ACC112 (cell line): ENCODE results near the gene UEVLD.

Source experiments
- H2AFZ ChIP-seq: fragments of 200-600 bp; sonication (generic); one replicate; pipeline ENCODE4 v1.6.0; 2017; ENCODE audit warnings: antibody characterized with exemption, low read length; ENCODE audit not compliant: unreplicated experiment
- H3K27ac ChIP-seq: fragments of 200-600 bp; sonication (generic); 2 replicates; pipeline ENCODE4 v1.5.1; 2014; ENCODE audit warnings: low read depth, mild to moderate bottlenecking, antibody characterized with exemption, low read length, moderate library complexity
- H3K27me3 ChIP-seq: fragments of 200-600 bp; sonication (generic); 2 replicates; pipeline ENCODE4 v1.6.1; 2014; ENCODE audit warnings: mild to moderate bottlenecking, antibody characterized with exemption, low read length, moderate library complexity, mixed read lengths; ENCODE audit not compliant: insufficient read depth
- H3K36me3 ChIP-seq: fragments of 200-600 bp; sonication (generic); 2 replicates; pipeline ENCODE4 v1.6.1; 2016; ENCODE audit warnings: mild to moderate bottlenecking, antibody characterized with exemption, low read length, moderate library complexity, mixed read lengths; ENCODE audit not compliant: insufficient read depth
- H3K4me1 ChIP-seq: fragments of 200-600 bp; sonication (generic); one replicate; pipeline ENCODE4 v1.6.1; 2016; ENCODE audit warnings: low read length, mixed read lengths; ENCODE audit not compliant: insufficient read depth, unreplicated experiment, control insufficient read depth
- H3K4me3 ChIP-seq: fragments of 200-600 bp; sonication (generic); 2 replicates; pipeline ENCODE4 v1.5.1; 2014; ENCODE audit warnings: mild to moderate bottlenecking, low read depth, low read length
- H3K79me2 ChIP-seq: fragments of 200-600 bp; sonication (generic); one replicate; pipeline ENCODE4 v1.6.0; 2016; ENCODE audit warnings: low read length; ENCODE audit not compliant: control insufficient read depth, unreplicated experiment, insufficient read depth

UEVLD gene

GRCh38 chr11:18536209-18536608 lies 52.3 kb downstream of the UEVLD start:
- Histone ChIP-seq H3K4me3 (no peak overlapping the region), H3K27ac (no peak overlapping the region), H2AFZ (no peak overlapping the region), H3K79me2 (no peaks in the 10 kb centered on the region), H3K27me3 (no peaks in the 10 kb centered on the region), H3K4me1 (no peaks in the 10 kb centered on the region), H3K36me3 (peaks cover 4% of the 10 kb centered on the region; the same call in 1 of the 2 replicates)

GRCh38 chr11:18534245-18534644 lies 54.3 kb downstream of the UEVLD start:
- H3K27me3 ChIP-seq: no peaks in the 10 kb centered on the region
- no peaks in the 10 kb centered on the region for H3K4me1 ChIP-seq
- no peak overlapping the region for H3K27ac ChIP-seq
- no peak overlapping the region for H3K4me3 ChIP-seq
- no peak overlapping the region for H2AFZ ChIP-seq
- H3K79me2 ChIP-seq: no peaks in the 10 kb centered on the region
- peaks cover 4% of the 10 kb centered on the region; the same call in 1 of the 2 replicates for H3K36me3 ChIP-seq

GRCh38 chr11:18533365-18533764 lies 55.2 kb downstream of the UEVLD start:
- Histone ChIP-seq H3K4me3 (no peak overlapping the region), H3K36me3 (peaks cover 4% of the 10 kb centered on the region; the same call in 1 of the 2 replicates), H3K27me3 (no peaks in the 10 kb centered on the region), H2AFZ (no peak overlapping the region), H3K4me1 (no peaks in the 10 kb centered on the region), H3K79me2 (peaks cover 4% of the 10 kb centered on the region), H3K27ac (no peak overlapping the region)

- Histone ChIP-seq H3K79me2 (peaks cover 41% of the 10 kb centered on the region), H3K27me3 (no peaks in the 10 kb centered on the region), H3K36me3 (no peaks in the 10 kb centered on the region), H3K4me1 (peaks cover 3% of the 10 kb centered on the region), H3K4me3 (peak overlapping the region; percentile 100), H2AFZ (peak overlapping the region; percentile 81), H3K27ac (peak overlapping the region; percentile 96)
Observed at GRCh38 chr11:18527512-18527911, 61.0 kb downstream of the UEVLD start.

GRCh38 chr11:18526521-18527296 lies 61.8 kb downstream of the UEVLD start, which contains the start of gene TSG101:
TSG101 (minus strand) TSS chr11:18526942; CDS start chr11:18526816, 126 bp downstream.
- Histone ChIP-seq H3K36me3 (no peaks in the 10 kb centered on the region), H3K79me2 (peaks cover 46% of the 10 kb centered on the region), H3K4me3 (peak within 1 kb of the TSS; percentile 100), H3K27ac (peak within 1 kb of the TSS; percentile 96), H3K27me3 (no peaks in the 10 kb centered on the region), H3K4me1 (peaks cover 3% of the 10 kb centered on the region), H2AFZ (peak within 1 kb of the TSS; percentile 81)

GRCh38 chr11:18526130-18526520 lies 62.4 kb downstream of the UEVLD start:
- Histone ChIP-seq H3K27me3 (no peaks in the 10 kb centered on the region), H3K79me2 (peaks cover 46% of the 10 kb centered on the region), H3K27ac (peak overlapping the region; percentile 96), H3K4me3 (peak overlapping the region; percentile 100), H2AFZ (peak overlapping the region; percentile 81), H3K36me3 (no peaks in the 10 kb centered on the region), H3K4me1 (peaks cover 3% of the 10 kb centered on the region)

- H3K4me3 ChIP-seq: no peak overlapping the region
- no peaks in the 10 kb centered on the region for H3K36me3 ChIP-seq
- H2AFZ ChIP-seq: no peak overlapping the region
- peaks cover 46% of the 10 kb centered on the region for H3K79me2 ChIP-seq
- H3K27me3 ChIP-seq: no peaks in the 10 kb centered on the region
- peaks cover 3% of the 10 kb centered on the region for H3K4me1 ChIP-seq
- no peak overlapping the region for H3K27ac ChIP-seq
Observed at GRCh38 chr11:18524248-18524647, 64.3 kb downstream of the UEVLD start.

- Histone ChIP-seq H3K27ac (no peak overlapping the region), H3K79me2 (peaks cover 42% of the 10 kb centered on the region), H3K27me3 (no peaks in the 10 kb centered on the region), H2AFZ (no peak overlapping the region), H3K4me3 (no peak overlapping the region), H3K4me1 (peaks cover 3% of the 10 kb centered on the region), H3K36me3 (no peaks in the 10 kb centered on the region)
Observed at GRCh38 chr11:18523084-18523483, 65.5 kb downstream of the UEVLD start.

- Histone ChIP-seq H3K27me3 (no peaks in the 10 kb centered on the region), H2AFZ (no peak overlapping the region), H3K4me1 (peaks cover 3% of the 10 kb centered on the region), H3K79me2 (peaks cover 41% of the 10 kb centered on the region), H3K36me3 (no peaks in the 10 kb centered on the region), H3K4me3 (no peak overlapping the region), H3K27ac (no peak overlapping the region)
Observed at GRCh38 chr11:18522388-18522787, 66.1 kb downstream of the UEVLD start.

- Histone ChIP-seq H3K4me3 (no peak overlapping the region), H3K79me2 (peaks cover 34% of the 10 kb centered on the region), H2AFZ (no peak overlapping the region), H3K4me1 (peaks cover 3% of the 10 kb centered on the region), H3K27me3 (no peaks in the 10 kb centered on the region), H3K27ac (no peak overlapping the region), H3K36me3 (no peaks in the 10 kb centered on the region)
Observed at GRCh38 chr11:18521122-18521521, 67.4 kb downstream of the UEVLD start.

GRCh38 chr11:18502352-18502751 lies 86.2 kb downstream of the UEVLD start:
- Histone ChIP-seq H2AFZ (no peak overlapping the region), H3K4me1 (no peaks in the 10 kb centered on the region), H3K4me3 (no peak overlapping the region), H3K36me3 (peaks cover 37% of the 10 kb centered on the region), H3K79me2 (no peaks in the 10 kb centered on the region), H3K27me3 (no peaks in the 10 kb centered on the region), H3K27ac (no peak overlapping the region)
